Nephron progenitor cell (in vitro differentiated cells): ENCODE measurements around the gene ESYT1.

Experiments used
- DNase-seq: peaks from one replicate; pipeline ENCODE4 v3.0.0; 2021
- H3K27ac Mint-ChIP-seq: 2 replicates; pipeline ENCODE4 v1.8.0; 2021; ENCODE audit warnings: mild to moderate bottlenecking, moderate library complexity, mixed read lengths
- H3K27me3 Mint-ChIP-seq: 2 replicates; pipeline ENCODE4 v1.8.0; 2021; ENCODE audit warnings: mild to moderate bottlenecking, low read depth, mixed read lengths; ENCODE audit not compliant: poor library complexity
- H3K36me3 Mint-ChIP-seq: 2 replicates; pipeline ENCODE4 v1.8.0; 2021; ENCODE audit warnings: low read depth, mixed read lengths
- H3K4me1 Mint-ChIP-seq: 2 replicates; pipeline ENCODE4 v1.8.0; 2021; ENCODE audit warnings: mixed read lengths
- H3K4me3 Mint-ChIP-seq: 2 replicates; pipeline ENCODE4 v1.8.0; 2021; ENCODE audit warnings: mild to moderate bottlenecking, moderate library complexity, mixed read lengths
- H3K9me3 Mint-ChIP-seq: 2 replicates; pipeline ENCODE4 v1.8.0; 2021; ENCODE audit warnings: mild to moderate bottlenecking, moderate library complexity, mixed read lengths
- CTCF ChIP-seq: fragments of 200-600 bp; sonication (generic); IDR thresholded peaks from 2 replicates; pipeline ENCODE4 v1.5.0; 2021; ENCODE audit warnings: antibody characterized with exemption

The ESYT1 gene

GRCh38 chr12:56127888-56128669 lies at the start of gene ESYT1:
Gene ESYT1, plus strand, starts transcription at chr12:56128267. Its CDS starts 53 bp downstream, at chr12:56128320.
- H3K36me3 Mint-ChIP-seq = peaks cover 27% of the 10 kb centered on the region
- DNase-seq = peak; percentile 95
- H3K4me1 Mint-ChIP-seq = peaks cover 44% of the 10 kb centered on the region
- TF ChIP-seq CTCF = no peak
- peak within 1 kb of the TSS; percentile 92 for H3K4me3 Mint-ChIP-seq
- no peaks in the 10 kb centered on the region for H3K9me3 Mint-ChIP-seq
- peaks cover 3% of the 10 kb centered on the region for H3K27me3 Mint-ChIP-seq
- H3K27ac Mint-ChIP-seq = peak within 1 kb of the TSS; percentile 98

- Mint-ChIP-seq H3K36me3 (no peaks in the 10 kb centered on the region), H3K27me3 (peaks cover 27% of the 10 kb centered on the region), H3K9me3 (peaks cover 7% of the 10 kb centered on the region), H3K27ac (no peak overlapping the region), H3K4me1 (peaks cover 27% of the 10 kb centered on the region), H3K4me3 (peak overlapping the region; percentile 81)
- TF ChIP-seq CTCF = no peak
- DNase-seq = no peak
Measured at GRCh38 chr12:56078427-56078826, 49.6 kb upstream of the ESYT1 start.

GRCh38 chr12:56078931-56079722 lies 48.9 kb upstream of the ESYT1 start:
- H3K9me3 Mint-ChIP-seq = peaks cover 6% of the 10 kb centered on the region
- H3K4me1 Mint-ChIP-seq = peaks cover 34% of the 10 kb centered on the region
- peak; percentile 63 for TF ChIP-seq CTCF
- DNase-seq = peak; percentile 89
- no peak overlapping the region for H3K27ac Mint-ChIP-seq
- peak overlapping the region; percentile 81 for H3K4me3 Mint-ChIP-seq
- peaks cover 25% of the 10 kb centered on the region for H3K27me3 Mint-ChIP-seq
- H3K36me3 Mint-ChIP-seq = no peaks in the 10 kb centered on the region

GRCh38 chr12:56079723-56080555 lies 48.1 kb upstream of the ESYT1 start, which contains the start of gene ERBB3:
Gene ERBB3, plus strand, starts transcription at chr12:56080165. Its CDS starts 136 bp downstream, at chr12:56080301.
- Mint-ChIP-seq H3K27me3 (peaks cover 26% of the 10 kb centered on the region), H3K4me3 (peak within 1 kb of the TSS; percentile 81), H3K27ac (no peak within 1 kb of the TSS), H3K36me3 (no peaks in the 10 kb centered on the region), H3K4me1 (peaks cover 36% of the 10 kb centered on the region), H3K9me3 (peaks cover 4% of the 10 kb centered on the region)
- no peak for TF ChIP-seq CTCF
- DNase-seq = peak; percentile 62

- no peak overlapping the region for H3K27ac Mint-ChIP-seq
- peaks cover 4% of the 10 kb centered on the region for H3K9me3 Mint-ChIP-seq
- H3K4me1 Mint-ChIP-seq = peaks cover 38% of the 10 kb centered on the region
- no peak for TF ChIP-seq CTCF
- no peaks in the 10 kb centered on the region for H3K36me3 Mint-ChIP-seq
- peaks cover 28% of the 10 kb centered on the region for H3K27me3 Mint-ChIP-seq
- peak overlapping the region; percentile 81 for H3K4me3 Mint-ChIP-seq
- no peak for DNase-seq
Measured at GRCh38 chr12:56080556-56081138, 47.4 kb upstream of the ESYT1 start.
